ENCODE data around the gene RHOBTB1.
"Not testable (repeated sequence)": the region's sequence is repeated elsewhere in the genome, so short reads cannot be mapped to it uniquely, and the experiment has no call there.

The RHOBTB1 gene

GRCh38 chr10:60868946-60869345, 75.0 kb downstream of the RHOBTB1 start:
- DNase-seq (ENCODE audit: low read depth in 2 of 2): no peak

DNA sequence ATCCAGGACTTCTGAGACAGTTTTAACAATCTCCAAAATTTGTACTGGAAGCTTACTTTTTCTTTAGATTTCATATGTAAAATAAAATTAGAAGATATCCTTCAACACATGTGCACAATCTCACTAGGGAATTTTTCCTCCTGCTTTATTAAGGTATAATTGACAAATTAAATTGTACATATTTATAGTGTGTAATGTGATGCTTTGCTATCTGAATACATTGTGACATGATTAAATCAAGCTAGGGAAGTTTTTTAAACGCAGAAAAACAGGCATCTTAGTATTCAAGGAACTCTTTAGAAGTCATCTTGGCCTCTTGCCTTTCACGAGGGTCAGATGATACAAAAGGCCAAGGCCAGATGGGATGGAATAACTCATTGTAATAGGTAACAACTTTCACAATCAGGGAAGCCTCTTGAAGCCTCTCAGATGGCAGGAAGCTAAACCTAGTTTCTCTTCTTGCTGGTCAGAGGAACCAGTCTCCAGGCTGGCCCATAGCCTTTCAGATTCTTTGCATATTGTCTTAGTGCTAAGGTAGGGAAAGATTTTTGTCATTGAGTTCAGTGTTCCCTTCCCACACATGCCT, 78.7 kb downstream of the RHOBTB1 start:
- no peak for DNase-seq (ENCODE audit: low read depth in 2 of 2)

- DNase-seq (ENCODE audit: low read depth in 2 of 2): no peak
Observed at GRCh38 chr10:60863796-60864195, 80.2 kb downstream of the RHOBTB1 start.

DNA sequence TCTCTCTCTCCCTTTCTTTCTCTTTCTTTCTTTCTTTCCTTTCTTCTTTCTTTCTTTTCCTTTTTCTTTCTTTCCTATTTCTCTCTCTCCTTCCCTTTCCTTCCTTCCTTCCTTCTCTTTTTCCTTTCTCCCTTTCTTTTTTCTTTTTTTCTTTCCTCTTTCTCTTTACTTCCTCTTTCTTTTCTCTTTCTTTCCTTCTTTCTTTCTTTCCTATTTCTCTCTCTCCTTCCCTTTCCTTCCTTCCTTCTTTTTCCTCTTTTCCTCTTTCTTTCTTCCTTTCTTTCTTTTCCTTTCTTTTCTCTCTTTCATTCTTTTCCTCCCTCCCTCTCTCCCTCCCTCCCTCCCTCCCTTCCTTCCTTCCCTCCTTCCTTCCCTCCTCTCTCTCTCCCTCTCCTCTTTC, 81.5 kb downstream of the RHOBTB1 start:
- DNase-seq (ENCODE audit: low read depth in 2 of 2): no peak

DNA sequence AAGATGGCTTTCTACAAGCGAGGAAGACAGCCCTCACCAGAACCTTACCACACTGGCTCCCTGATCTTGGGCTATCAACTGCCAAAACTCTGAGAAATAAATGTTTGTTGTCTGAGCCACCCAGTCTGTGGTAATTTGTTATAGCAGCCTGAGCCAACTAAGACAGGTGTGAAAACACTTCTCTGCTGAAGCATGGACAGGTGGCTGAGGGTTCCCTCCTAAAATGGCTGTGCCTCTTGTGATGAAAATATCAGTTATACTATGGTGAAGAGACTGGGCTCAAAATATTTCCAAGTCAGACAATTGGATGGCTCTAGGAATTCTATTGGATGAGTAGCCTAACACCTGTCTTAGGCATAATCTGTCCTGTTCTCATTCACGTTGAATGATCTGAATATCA, 87.6 kb downstream of the RHOBTB1 start:
- no peak for DNase-seq (ENCODE audit: low read depth in 2 of 2)

GRCh38 chr10:60853637-60854036, 90.3 kb downstream of the RHOBTB1 start:
- no peak for DNase-seq (ENCODE audit: low read depth in 2 of 2)

DNA sequence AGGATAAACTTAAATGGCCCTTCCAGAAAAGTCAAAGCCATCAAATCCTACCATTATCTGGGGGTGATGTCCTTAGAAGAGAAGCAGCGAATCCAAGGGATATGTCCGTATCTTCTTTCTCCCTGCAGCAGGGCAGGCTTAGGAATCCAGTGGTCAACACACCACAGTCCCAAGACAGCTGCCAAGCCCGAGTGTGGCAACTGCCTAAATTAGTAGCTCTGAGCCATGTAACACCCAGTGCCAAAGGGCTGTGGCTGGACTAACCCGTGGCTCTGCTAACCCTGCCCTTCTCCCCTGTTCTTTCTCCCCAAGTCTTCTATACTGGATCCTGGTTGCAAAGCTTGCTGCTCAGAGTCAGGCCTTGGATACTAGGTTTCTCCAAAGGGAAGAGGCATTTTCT, 90.9 kb downstream of the RHOBTB1 start:
- DNase-seq (ENCODE audit: low read depth in 2 of 2): no peak

DNA sequence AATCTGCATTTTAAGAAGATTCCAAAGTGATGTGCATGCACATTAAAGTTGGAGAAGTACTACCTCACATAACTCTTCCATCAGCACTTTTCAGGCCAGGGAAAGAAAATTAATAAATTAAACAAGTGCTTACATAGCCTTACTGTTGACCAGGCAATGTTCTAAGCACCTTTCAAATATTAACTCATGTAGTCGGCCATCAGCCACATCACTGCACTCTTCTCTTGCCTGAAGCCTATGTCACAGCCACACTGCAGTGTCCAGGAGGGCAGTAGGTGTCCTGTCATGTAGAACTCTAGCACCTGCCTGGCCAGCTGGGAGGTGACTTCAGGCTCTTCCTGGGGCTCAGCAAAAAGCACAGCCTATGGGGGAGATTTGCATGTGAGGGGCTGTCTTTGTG, 94.2 kb downstream of the RHOBTB1 start:
- DNase-seq (ENCODE audit: low read depth in 2 of 2): no peak

- no peak for DNase-seq (ENCODE audit: low read depth in 2 of 2)
Observed at GRCh38 chr10:60849217-60849616, 94.8 kb downstream of the RHOBTB1 start.

DNA sequence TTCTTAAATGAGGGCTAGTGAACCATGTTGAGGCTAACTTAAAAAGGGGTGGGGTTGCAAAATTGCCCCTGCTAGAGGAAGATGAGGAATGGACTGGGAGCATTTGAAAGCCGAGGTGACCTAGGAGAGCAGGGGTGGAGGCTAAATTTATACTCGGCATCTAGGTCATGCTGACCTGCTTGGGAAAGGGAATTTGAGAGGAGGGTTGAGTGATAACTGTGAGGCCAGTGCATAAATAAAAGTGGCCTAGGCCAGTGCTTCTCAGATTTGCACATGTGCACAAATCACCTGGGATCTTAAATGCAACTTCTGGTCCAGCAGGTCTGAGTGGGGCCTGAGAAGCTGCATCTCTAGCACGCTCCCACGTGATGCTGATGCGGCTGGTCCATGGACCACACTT, 95.3 kb downstream of the RHOBTB1 start:
- DNase-seq (ENCODE audit: low read depth in 2 of 2): no peak

GRCh38 chr10:60848126-60848525, 95.9 kb downstream of the RHOBTB1 start:
- DNase-seq (ENCODE audit: low read depth in 2 of 2): no peak

DNA sequence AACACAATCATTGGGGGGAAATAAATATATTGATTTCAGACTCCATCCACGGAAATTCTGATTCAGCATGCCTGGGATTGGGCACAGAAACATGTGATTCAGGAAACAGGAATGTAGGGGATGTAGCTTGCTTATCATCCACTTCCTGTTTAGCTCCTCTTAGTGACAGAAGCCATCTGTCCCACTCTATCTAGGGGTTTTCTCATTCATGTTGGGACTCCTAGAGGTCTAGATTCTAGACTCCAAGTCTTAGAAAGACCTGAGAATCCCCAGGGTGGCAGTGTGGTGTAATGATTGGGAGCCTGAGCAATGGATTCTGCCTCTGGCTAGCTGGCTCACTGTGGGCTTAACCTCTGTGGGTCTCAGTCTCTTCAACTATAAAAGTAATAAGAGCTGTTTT, 97.8 kb downstream of the RHOBTB1 start:
- DNase-seq (ENCODE audit: low read depth in 2 of 2): no peak

GRCh38 chr10:60845038-60845437, 98.9 kb downstream of the RHOBTB1 start:
- DNase-seq (ENCODE audit: low read depth in 2 of 2): no peak

DNA sequence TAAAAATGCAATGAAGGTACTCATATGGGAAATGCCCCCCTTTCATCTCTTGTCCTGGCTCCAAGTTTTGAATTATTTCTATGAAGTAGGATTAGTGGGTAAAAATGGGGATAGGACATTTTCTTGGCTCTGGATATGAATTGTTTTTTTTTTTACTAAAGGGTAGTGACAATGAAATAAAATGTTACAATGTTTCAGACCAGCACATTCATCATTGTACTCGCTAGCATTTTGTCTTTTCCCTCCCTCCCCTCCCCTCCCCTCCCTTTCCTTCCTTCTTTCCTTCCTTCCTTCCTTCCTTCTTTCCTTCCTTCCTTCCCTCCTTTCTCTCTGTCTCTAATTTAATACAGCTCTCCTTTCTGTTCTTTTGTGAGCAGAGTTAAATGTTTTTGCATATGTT, 101.3 kb downstream of the RHOBTB1 start:
- DNase-seq (ENCODE audit: low read depth in 2 of 2): no peak

GRCh38 chr10:60841227-60841626, 102.8 kb downstream of the RHOBTB1 start:
- DNase-seq (ENCODE audit: low read depth in 2 of 2): not testable (repeated sequence)

DNA sequence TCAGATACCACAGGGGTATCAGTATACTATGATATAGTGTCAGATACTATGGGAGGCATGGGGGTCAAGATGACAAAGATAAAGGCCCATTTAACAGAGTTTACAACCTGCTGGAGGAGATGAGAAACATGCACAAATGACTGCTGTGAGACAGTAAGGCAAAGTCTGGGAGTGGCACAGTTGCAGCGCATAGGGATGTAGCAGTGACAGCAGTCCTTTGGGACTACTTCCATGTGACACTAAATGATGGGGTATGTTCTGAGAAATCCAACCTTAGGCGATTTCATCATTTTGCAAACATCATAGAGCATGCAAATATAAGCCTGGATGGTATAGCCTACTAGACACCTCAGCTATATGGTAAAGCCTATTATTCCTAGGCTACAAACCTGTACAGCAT, 108.9 kb downstream of the RHOBTB1 start:
- DNase-seq (ENCODE audit: low read depth in 2 of 2): no peak

GRCh38 chr10:60834401-60834800, 109.6 kb downstream of the RHOBTB1 start:
- no peak for DNase-seq (ENCODE audit: low read depth in 2 of 2)

DNA sequence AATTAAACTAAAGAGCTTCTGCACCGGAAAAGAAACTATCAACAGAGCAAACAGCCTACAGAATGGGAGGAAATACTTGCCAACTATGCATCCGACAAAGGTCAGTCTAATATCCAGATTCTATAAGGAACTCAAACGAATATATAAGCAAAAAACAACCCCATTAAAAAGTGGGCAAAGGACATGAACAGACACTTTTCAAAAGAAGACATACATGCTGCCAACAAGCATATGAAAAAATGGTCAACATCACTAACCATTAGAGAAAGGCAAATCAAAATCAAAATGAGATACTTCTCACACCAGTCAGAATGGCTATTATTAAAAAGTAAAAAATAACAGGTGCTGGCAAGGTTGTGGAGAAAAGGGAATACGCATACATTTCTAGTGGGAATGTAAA, 111.8 kb downstream of the RHOBTB1 start:
- not testable (repeated sequence) for DNase-seq (ENCODE audit: low read depth in 2 of 2)

DNA sequence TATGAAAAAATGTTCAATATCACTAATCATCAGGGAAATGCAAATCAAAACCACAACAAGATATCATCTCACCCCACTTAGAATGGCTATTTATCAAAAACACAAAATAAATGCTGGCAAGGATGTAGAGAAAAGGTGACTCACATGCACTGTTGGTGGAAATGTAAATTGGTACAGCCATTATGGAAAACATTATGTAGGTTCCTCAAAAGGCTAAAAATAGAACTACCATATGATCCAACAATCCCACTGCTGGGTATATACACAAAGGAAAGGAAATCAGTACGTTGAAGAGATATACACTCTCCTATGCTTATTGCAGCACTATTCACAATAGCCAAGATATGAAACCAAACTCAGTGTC, 115.5 kb downstream of the RHOBTB1 start:
- DNase-seq (ENCODE audit: low read depth in 2 of 2): no peak

- DNase-seq (ENCODE audit: low read depth in 2 of 2): no peak
Observed at GRCh38 chr10:60827791-60828488, 116.0 kb downstream of the RHOBTB1 start.

DNA sequence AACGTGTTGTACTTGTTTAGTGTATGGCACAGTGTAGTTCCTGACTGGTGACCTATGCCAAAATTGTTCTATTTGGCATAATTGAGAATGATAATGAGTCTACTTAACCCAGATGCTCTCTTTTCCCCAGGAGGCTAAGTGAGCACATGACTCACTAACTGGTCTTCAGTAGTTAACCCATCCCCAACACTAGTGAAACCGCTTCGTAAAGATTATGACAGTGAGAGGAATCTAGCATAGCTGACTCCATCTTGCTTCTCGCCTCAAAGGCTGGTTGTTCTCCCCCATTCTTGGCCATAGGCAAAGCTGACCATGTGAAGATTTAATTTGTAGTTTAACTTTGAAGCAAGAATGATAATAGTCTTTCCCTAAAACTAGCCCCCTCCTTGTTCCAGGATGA, 118.5 kb downstream of the RHOBTB1 start:
- no peak for DNase-seq (ENCODE audit: low read depth in 2 of 2)

GRCh38 chr10:60823324-60823723, 120.7 kb downstream of the RHOBTB1 start:
- no peak for DNase-seq (ENCODE audit: low read depth in 2 of 2)

DNA sequence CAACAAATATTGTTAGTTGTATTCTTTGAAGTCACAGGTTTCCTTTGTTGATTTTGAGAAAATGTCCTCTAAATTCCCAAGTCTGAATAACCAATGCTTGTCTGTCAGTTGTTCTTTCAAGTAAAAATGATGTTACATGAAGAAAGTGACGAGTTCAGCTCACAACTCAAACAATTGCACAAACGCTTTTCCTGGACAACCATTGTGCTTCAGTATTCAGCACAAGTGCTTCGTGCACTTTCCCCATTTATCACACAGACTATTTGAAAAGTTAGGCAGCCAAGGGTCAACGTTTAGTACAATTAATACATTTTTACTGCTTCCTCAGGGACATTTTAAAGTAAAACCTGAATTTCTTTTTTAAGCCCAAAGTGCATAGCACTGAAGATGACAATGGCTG, 121.2 kb downstream of the RHOBTB1 start:
- DNase-seq (ENCODE audit: low read depth in 2 of 2): no peak

DNA sequence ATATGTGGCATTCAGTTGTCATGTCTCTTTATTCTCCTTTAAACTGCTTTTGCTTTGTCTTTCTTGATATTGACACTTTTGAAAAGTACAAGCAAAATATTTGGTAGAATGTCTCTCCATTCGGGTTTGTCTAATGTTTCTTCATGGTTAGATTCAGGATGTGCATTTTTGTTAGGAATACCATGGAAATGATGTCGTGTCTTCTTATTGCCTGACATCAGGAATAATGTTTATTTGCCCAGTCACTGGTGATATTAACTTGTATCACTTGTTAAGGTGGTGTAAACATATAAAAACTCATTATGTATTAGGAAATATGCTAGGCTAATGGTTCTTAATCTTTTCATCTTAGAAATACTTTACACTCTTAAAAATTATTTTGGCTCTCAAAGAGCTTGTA, 122.3 kb downstream of the RHOBTB1 start:
- no peak for DNase-seq (ENCODE audit: low read depth in 2 of 2)
